NCI-H69 (cell line): ENCODE measurements around the gene NDRG2.

Experiments used
- DNase-seq: peaks from one replicate; lab custom pipeline; 2025; lab: John Stamatoyannopoulos, UW

NDRG2 gene

GRCh38 chr14:21033133-21033698 is 8.4 kb upstream of the NDRG2 start:
- DNase-seq, result no peak

- no peak for DNase-seq
These were observed 7.7 kb upstream of the NDRG2 start for GRCh38 chr14:21032326-21033132.

GRCh38 chr14:21030531-21030930 is 5.7 kb upstream of the NDRG2 start:
- no peak for DNase-seq

- no peak for DNase-seq
These were observed 5.1 kb upstream of the NDRG2 start, which contains the start of gene TPPP2 for GRCh38 chr14:21029917-21030316. Gene TPPP2, plus strand, starts transcription at chr14:21030217. Its CDS starts 365 bp downstream, at chr14:21030582.

GRCh38 chr14:21026988-21027315 is 2.1 kb upstream of the NDRG2 start:
- DNase-seq, result no peak

GRCh38 chr14:21026274-21026987 is 1.6 kb upstream of the NDRG2 start:
- no peak for DNase-seq

GRCh38 chr14:21025371-21026273 is 761 bp upstream of the NDRG2 start:
- peak; percentile 40 for DNase-seq

- DNase-seq, result no peak
These were observed 860 bp downstream of the NDRG2 start for GRCh38 chr14:21023817-21024584.

GRCh38 chr14:21023174-21023573 is 1.7 kb downstream of the NDRG2 start:
- DNase-seq, result no peak

GRCh38 chr14:21022686-21023085 is 2.2 kb downstream of the NDRG2 start:
- no peak for DNase-seq

- DNase-seq, result no peak
These were observed 3.8 kb downstream of the NDRG2 start for GRCh38 chr14:21020977-21021545.

GRCh38 chr14:21019366-21019765 is 5.5 kb downstream of the NDRG2 start:
- DNase-seq, result no peak

GRCh38 chr14:21018781-21019180 is 6.1 kb downstream of the NDRG2 start:
- DNase-seq, result no peak

- no peak for DNase-seq
These were observed 6.6 kb downstream of the NDRG2 start for GRCh38 chr14:21018286-21018685.

- DNase-seq, result no peak
These were observed 7.2 kb downstream of the NDRG2 start for GRCh38 chr14:21017528-21018245.

GRCh38 chr14:21016413-21017190 is 8.3 kb downstream of the NDRG2 start:
- DNase-seq, result no peak

- DNase-seq, result no peak
These were observed 9.5 kb downstream of the NDRG2 start for GRCh38 chr14:21015312-21015711.

- DNase-seq, result peak; percentile 85
These were observed 10.1 kb downstream of the NDRG2 start for GRCh38 chr14:21014761-21015190.

- DNase-seq, result no peak
These were observed 13.7 kb downstream of the NDRG2 start for GRCh38 chr14:21011136-21011535.
